IMR-90 (cell line): ENCODE results near the gene SEMA3C. TPM values are rescaled to one million over a fixed set of nuclear protein-coding genes. Genes with fewer than 3 reads are reported as not detected.

Experiments
- ATAC-seq: fragments of 200-7000 bp; cut with Tn5 transposase; 2 replicates; pipeline ENCODE4 v1.9.1; 2020; ENCODE audit warnings: low read depth, mild to moderate bottlenecking, moderate library complexity
- BruUV-seq: library from RNA; stranded (reverse); fragments of 400-500 nt; replicated peaks from 2 replicates; lab custom pipeline; 2021; lab: Mats Ljungman, UMichigan
- CTCF ChIA-PET: fragments of 300-600 bp; formaldehyde crosslinking; extraction: SDS; loops from one replicate; lab custom pipeline; 2021; ENCODE audit warnings: antibody characterized with exemption; lab: Yijun Ruan, JAX
- POLR2A ChIA-PET: fragments of 300-600 bp; sonication (Branson Sonifier 250); formaldehyde crosslinking; loops from one replicate; lab custom pipeline; 2022; ENCODE audit warnings: antibody characterized with exemption; ENCODE audit not compliant: unreplicated experiment; lab: Charles Lee
- DNase-seq: peaks from one replicate; pipeline ENCODE4 v3.0.0; 2013
- H2AFZ ChIP-seq: replicated peaks from 2 replicates; pipeline ENCODE3; 2013; ENCODE audit warnings: low read length, mild to moderate bottlenecking; ENCODE audit not compliant: poor library complexity
- H2AK5ac ChIP-seq: 2 replicates; pipeline ENCODE4 v1.6.1; 2013; ENCODE audit warnings: low read depth, low read length, inconsistent platforms
- H2AK9ac ChIP-seq: replicated peaks from 2 replicates; pipeline ENCODE3; 2013; ENCODE audit warnings: mild to moderate bottlenecking, low read depth, low read length, moderate library complexity; ENCODE audit not compliant: poor library complexity
- H2BK120ac ChIP-seq: 2 replicates; pipeline ENCODE4 v1.6.1; 2013; ENCODE audit warnings: low read depth, low read length, inconsistent platforms
- H2BK15ac ChIP-seq: 3 replicates; pipeline ENCODE4 v1.6.1; 2013; ENCODE audit warnings: low read depth, low read length, inconsistent platforms
- H2BK20ac ChIP-seq: 2 replicates; pipeline ENCODE4 v1.6.1; 2013; ENCODE audit warnings: low read depth, mild to moderate bottlenecking, inconsistent platforms, low read length, moderate library complexity
- H2BK5ac ChIP-seq: 2 replicates; pipeline ENCODE4 v1.6.1; 2013; ENCODE audit warnings: mild to moderate bottlenecking, low read depth, low read length, inconsistent platforms; ENCODE audit not compliant: poor library complexity, severe bottlenecking
- H3K14ac ChIP-seq: replicated peaks from 2 replicates; pipeline ENCODE4 v1.6.1; 2013; ENCODE audit warnings: low read depth, low read length, inconsistent platforms
- H3K18ac ChIP-seq: 2 replicates; pipeline ENCODE4 v1.6.1; 2013; ENCODE audit warnings: low read depth, low read length, control low read depth
- H3K23ac ChIP-seq: 2 replicates; pipeline ENCODE4 v1.6.1; 2013; ENCODE audit warnings: low read depth, low read length, inconsistent platforms
- H3K27ac ChIP-seq: 2 replicates; pipeline ENCODE4 v1.5.1; 2013; ENCODE audit warnings: mild to moderate bottlenecking, control low read depth, low read length; ENCODE audit not compliant: insufficient read depth
- H3K27me3 ChIP-seq: 2 replicates; pipeline ENCODE4 v1.6.1; 2013; ENCODE audit warnings: low read length; ENCODE audit not compliant: control insufficient read depth, insufficient read depth
- H3K36me3 ChIP-seq: 2 replicates; pipeline ENCODE4 v1.6.1; 2013; ENCODE audit warnings: low read length, mixed read lengths; ENCODE audit not compliant: control insufficient read depth, insufficient read depth
- H3K4ac ChIP-seq: 2 replicates; pipeline ENCODE4 v1.6.1; 2013; ENCODE audit warnings: low read depth, low read length, inconsistent platforms
- H3K4me1 ChIP-seq: 2 replicates; pipeline ENCODE4 v1.6.1; 2013; ENCODE audit warnings: low read length, mixed read lengths; ENCODE audit not compliant: control insufficient read depth, insufficient read depth
- H3K4me2 ChIP-seq: 2 replicates; pipeline ENCODE4 v1.6.1; 2013; ENCODE audit warnings: low read depth, mild to moderate bottlenecking, control low read depth, low read length, moderate library complexity
- H3K4me3 ChIP-seq: 2 replicates; pipeline ENCODE4 v1.5.1; 2013; ENCODE audit warnings: low read depth, mild to moderate bottlenecking, control low read depth, low read length, moderate library complexity; ENCODE audit not compliant: insufficient read depth
- H3K56ac ChIP-seq: 2 replicates; pipeline ENCODE4 v1.6.1; 2013; ENCODE audit warnings: low read length, inconsistent platforms; ENCODE audit not compliant: insufficient read depth; ENCODE audit errors: extremely low read depth
- H3K79me1 ChIP-seq, 2 experiments: 2 replicates each; pipeline ENCODE4 v1.6.1; 2013; ENCODE audit warnings: low read length in 2 of 2, inconsistent platforms in 1 of 2, low read depth in 1 of 2
- H3K9ac ChIP-seq: 2 replicates; pipeline ENCODE4 v1.6.1; 2013; ENCODE audit warnings: low read depth, low read length, control low read depth
- H3K9me1 ChIP-seq: 2 replicates; pipeline ENCODE4 v1.6.1; 2013; ENCODE audit warnings: low read length, inconsistent platforms; ENCODE audit not compliant: insufficient read depth
- H3K9me3 ChIP-seq: 2 replicates; pipeline ENCODE4 v1.6.1; 2013; ENCODE audit warnings: low read length; ENCODE audit not compliant: control insufficient read depth, insufficient read depth
- H4K20me1 ChIP-seq: 2 replicates; pipeline ENCODE4 v1.6.1; 2013; ENCODE audit warnings: low read length, inconsistent platforms; ENCODE audit not compliant: insufficient read depth
- H4K5ac ChIP-seq: 2 replicates; pipeline ENCODE4 v1.6.1; 2013; ENCODE audit warnings: mild to moderate bottlenecking, low read depth, low read length, control low read depth
- H4K8ac ChIP-seq, 2 experiments: 2 replicates each; pipeline ENCODE4 v1.6.1; 2013; ENCODE audit warnings: low read depth in 2 of 2, low read length in 2 of 2, control low read depth in 1 of 2, inconsistent platforms in 1 of 2
- H4K91ac ChIP-seq: 2 replicates; pipeline ENCODE4 v1.6.1; 2013; ENCODE audit warnings: low read depth, low read length, inconsistent platforms; ENCODE audit not compliant: insufficient read depth
- CEBPB ChIP-seq: IDR thresholded peaks from 2 replicates; pipeline ENCODE4 v1.6.1; 2012; ENCODE audit warnings: low read depth, low read length, improper control_type of control experiment
- CTCF ChIP-seq: conservative IDR thresholded peaks from 2 replicates; pipeline ENCODE4 v1.5.1; 2012; ENCODE audit warnings: mild to moderate bottlenecking, low read depth, low read length, improper control_type of control experiment
- FOS ChIP-seq: fragments of 150-350 bp; IDR thresholded peaks from 2 replicates; pipeline ENCODE4 v1.6.1; 2016; ENCODE audit warnings: low read depth, low read length
- MXI1 ChIP-seq: IDR thresholded peaks from 2 replicates; pipeline ENCODE4 v1.6.1; 2012; ENCODE audit warnings: low read depth, mild to moderate bottlenecking, low read length, moderate library complexity, borderline replicate concordance
- RAD21 ChIP-seq: IDR thresholded peaks from 2 replicates; pipeline ENCODE4 v1.6.1; 2012; ENCODE audit warnings: low read length, improper control_type of control experiment
- WGBS, 2 experiments: methylation state at CpG; one replicate each; pipeline versions ENCODE4 v1.1.5 to v1.1.7; 2013; ENCODE audit warnings: missing lambda C conversion rate in 2 of 2; ENCODE audit not compliant: insufficient read length in 1 of 2; ENCODE audit errors: extremely low coverage in 2 of 2; 5-methylcytosine and 5-hydroxymethylcytosine counted together
- dilution Hi-C: fragments of 300-500 bp; cut with HindIII; formaldehyde crosslinking; loops from one replicate; pipeline ENCODE4 v1.14.3; 2018; ENCODE audit warnings: low sequenced_read_pairs; ENCODE audit not compliant: unreplicated experiment
- in situ Hi-C: fragments of 300-500 bp; cut with MboI; formaldehyde crosslinking; loops from 3 replicates; pipeline ENCODE4 v1.14.3; 2019; ENCODE audit warnings: low sequenced_read_pairs, inconsistent platforms, mixed read lengths
- intact Hi-C: fragments of 100-400 bp; cut with micrococcal nuclease; formaldehyde crosslinking; loops from 2 replicates; pipeline ENCODE4 v1.10.0; 2022
- polyA plus RNA-seq, 3 experiments: library from polyadenylated mRNA; depleted of rRNA; stranded (reverse); fragments of >200 nt; gene quantifications; 2 replicates each; pipeline ENCODE4 v1.2.3, GENCODE V29; 2012; ENCODE audit warnings: low replicate concordance in 1 of 3
- total RNA-seq: library from RNA; depleted of rRNA; stranded (reverse); fragments of >200 nt; gene quantifications from 2 replicates; pipeline ENCODE4 v1.2.3, GENCODE V29; 2012

SEMA3C gene
- total and polyA plus RNA-seq, 2 of the 4 experiments (the other 2 are of a cell fraction) = 21.2 to 97.1 TPM

- TF ChIP-seq FOS (no peak), RAD21 (no peak), CEBPB (peak; percentile 1; the same call in 1 of the 2 replicates), MXI1 (peak; percentile 81; the same call in 1 of the 2 replicates), CTCF (no peak)
- H3K4me2 ChIP-seq = peak overlapping the region; percentile 15; the same call in 1 of the 2 replicates
- no CpG with 5 or more reads among the region's 6 CpGs for WGBS, 2 experiments
- no peak overlapping the region for H2AK5ac ChIP-seq
- H2BK120ac ChIP-seq = peak overlapping the region; percentile 69
- peak overlapping the region; percentile 47 for H3K18ac ChIP-seq
- H2AFZ ChIP-seq = peak overlapping the region; percentile 19
- H3K9me1 ChIP-seq = no peaks in the 10 kb centered on the region; the same call in 1 of the 2 replicates
- no peaks in the 10 kb centered on the region for H3K36me3 ChIP-seq
- H2BK15ac ChIP-seq = peak overlapping the region; percentile 63; the same call in 1 of the 3 replicates
- H3K14ac ChIP-seq = peak overlapping the region; percentile 61
- H2BK20ac ChIP-seq = peak overlapping the region; percentile 83
- H3K27ac ChIP-seq = no peak overlapping the region
- intact Hi-C loops = loop anchor here (2.0 kb wide), 1 partner anchor 23 kb away; no protein-coding TSS in a partner anchor
- H4K20me1 ChIP-seq = no peaks in the 10 kb centered on the region
- CTCF ChIA-PET = interaction anchor here (1.2 kb wide), 1 partner anchor 58 kb away, joined by 7 read pairs; no protein-coding TSS in a partner anchor
- peak overlapping the region; percentile 39; the same call in 1 of the 2 replicates for H4K91ac ChIP-seq
- H3K4ac ChIP-seq = peak overlapping the region; percentile 70; the same call in 1 of the 2 replicates
- ATAC-seq (peak; percentile 72), DNase-seq (peak; percentile 48)
- peak overlapping the region in 1 of 2 experiments; percentile 44; a peak in 2 of 4 replicates for H4K8ac ChIP-seq
- H3K23ac ChIP-seq = peak overlapping the region; percentile 54; the same call in 1 of the 2 replicates
- POLR2A ChIA-PET = interaction anchor here (0.5 kb wide), 1 partner anchor 1069 kb away, joined by 5 read pairs; no protein-coding TSS in a partner anchor
- peaks cover 12 to 25% of the 10 kb centered on the region in 2 experiments for H3K79me1 ChIP-seq
- H2BK5ac ChIP-seq = peak overlapping the region; percentile 71
- H2AK9ac ChIP-seq = no peak overlapping the region
- BruUV-seq = no TSS peak
- no peak overlapping the region for H3K9ac ChIP-seq
- no peak overlapping the region for H3K4me3 ChIP-seq
- H3K56ac ChIP-seq = no peak overlapping the region
- H3K27me3 ChIP-seq = no peaks in the 10 kb centered on the region
- peak overlapping the region; percentile 3; the same call in 1 of the 2 replicates for H4K5ac ChIP-seq
- no peaks in the 10 kb centered on the region for H3K9me3 ChIP-seq
- peaks cover 8% of the 10 kb centered on the region for H3K4me1 ChIP-seq
- dilution Hi-C loops = no loop called here
- in situ Hi-C loops = no loop called here
These were observed 59.4 kb downstream of the SEMA3C start for GRCh38 chr7:80859272-80859970.
